ENCODE data around the gene CSH2.
A peak's percentile ranks its signal among the peaks of the same experiment; 100 is the strongest.
"Not testable (repeated sequence)": the region's sequence is repeated elsewhere in the genome, so short reads cannot be mapped to it uniquely, and the experiment has no call there.

CSH2 gene

GRCh38 chr17:63880706-63881105 is 7.2 kb upstream of the CSH2 start:
- no peak overlapping the region for H3K9ac ChIP-seq (ENCODE audit: low read depth, low read length)
- no peaks in the 10 kb centered on the region for H3K27me3 ChIP-seq (ENCODE audit: insufficient read depth, low read length, poor library complexity)
- TF ChIP-seq EZH2 (IDR thresholded peaks at IDR 0.05; ENCODE audit: borderline replicate concordance, low read depth, low read length, severe bottlenecking) (no peak), CTCF (IDR thresholded peaks at IDR 0.05; ENCODE audit: borderline replicate concordance, extremely low read depth, low read length, poor library complexity, severe bottlenecking) (no peak)
- no peaks in the 10 kb centered on the region for H4K20me1 ChIP-seq (ENCODE audit: insufficient read depth, low read length)
- no peak overlapping the region for H3K27ac ChIP-seq (ENCODE audit: low read length)
- DNase-seq (no peak), ATAC-seq (ENCODE audit: insufficient read depth, low read depth) (no peak)
- no peaks in the 10 kb centered on the region for H3K9me3 ChIP-seq (ENCODE audit: insufficient read depth, low read length, severe bottlenecking)
- no peak overlapping the region for H3K4me2 ChIP-seq (ENCODE audit: insufficient read depth, low read length)
- H2AFZ ChIP-seq (ENCODE audit: low read depth, low read length): no peak overlapping the region
- H3K79me2 ChIP-seq (ENCODE audit: insufficient read depth, low read length): no peaks in the 10 kb centered on the region
- no peaks in the 10 kb centered on the region for H3K36me3 ChIP-seq (ENCODE audit: insufficient read depth, low read length)
- no peaks in the 10 kb centered on the region for H3K4me1 ChIP-seq (ENCODE audit: insufficient read depth, low read length)
- H3K4me3 ChIP-seq (ENCODE audit: low read depth in 1 of 2, low read length in 2 of 2): no peak overlapping the region

- not testable (repeated sequence) for H3K27ac ChIP-seq (ENCODE audit: low read length); H3K36me3 ChIP-seq (ENCODE audit: insufficient read depth, low read length)
Observed at GRCh38 chr17:63878413-63878812, 4.9 kb upstream of the CSH2 start.

GRCh38 chr17:63874693-63875092 is 1.2 kb upstream of the CSH2 start:
- not testable (repeated sequence) for H3K27ac ChIP-seq (ENCODE audit: low read length); H3K79me2 ChIP-seq (ENCODE audit: insufficient read depth, low read length); H3K4me1 ChIP-seq (ENCODE audit: insufficient read depth, low read length); H2AFZ ChIP-seq (ENCODE audit: low read depth, low read length); DNase-seq; ATAC-seq (ENCODE audit: insufficient read depth, low read depth); H4K20me1 ChIP-seq (ENCODE audit: insufficient read depth, low read length); H3K4me3 ChIP-seq (ENCODE audit: low read depth in 1 of 2, low read length in 2 of 2); H3K4me2 ChIP-seq (ENCODE audit: insufficient read depth, low read length); H3K27me3 ChIP-seq (ENCODE audit: insufficient read depth, low read length, poor library complexity); H3K36me3 ChIP-seq (ENCODE audit: insufficient read depth, low read length); H3K9me3 ChIP-seq (ENCODE audit: insufficient read depth, low read length, severe bottlenecking); H3K9ac ChIP-seq (ENCODE audit: low read depth, low read length)

More at GRCh38 chr17:63878413-63878812, 4.9 kb upstream of the CSH2 start:
- DNase-seq; H3K27me3 ChIP-seq (ENCODE audit: insufficient read depth, low read length, poor library complexity); H3K9me3 ChIP-seq (ENCODE audit: insufficient read depth, low read length, severe bottlenecking); H3K79me2 ChIP-seq (ENCODE audit: insufficient read depth, low read length); ATAC-seq (ENCODE audit: insufficient read depth, low read depth); H3K4me1 ChIP-seq (ENCODE audit: insufficient read depth, low read length); H3K4me3 ChIP-seq (ENCODE audit: low read depth in 1 of 2, low read length in 2 of 2); H3K9ac ChIP-seq (ENCODE audit: low read depth, low read length); H3K4me2 ChIP-seq (ENCODE audit: insufficient read depth, low read length); H2AFZ ChIP-seq (ENCODE audit: low read depth, low read length); H4K20me1 ChIP-seq (ENCODE audit: insufficient read depth, low read length): not testable (repeated sequence)

GRCh38 chr17:63874061-63874626 is 667 bp upstream of the CSH2 start:
- H3K4me3 ChIP-seq (ENCODE audit: low read depth in 1 of 2, low read length in 2 of 2); H2AFZ ChIP-seq (ENCODE audit: low read depth, low read length); H3K9ac ChIP-seq (ENCODE audit: low read depth, low read length); H3K4me2 ChIP-seq (ENCODE audit: insufficient read depth, low read length); DNase-seq; H3K4me1 ChIP-seq (ENCODE audit: insufficient read depth, low read length); H3K27ac ChIP-seq (ENCODE audit: low read length); H3K27me3 ChIP-seq (ENCODE audit: insufficient read depth, low read length, poor library complexity); H4K20me1 ChIP-seq (ENCODE audit: insufficient read depth, low read length); H3K36me3 ChIP-seq (ENCODE audit: insufficient read depth, low read length); H3K79me2 ChIP-seq (ENCODE audit: insufficient read depth, low read length); H3K9me3 ChIP-seq (ENCODE audit: insufficient read depth, low read length, severe bottlenecking): not testable (repeated sequence)
- peak; percentile 45; the same call in 1 of the 3 replicates for ATAC-seq (ENCODE audit: insufficient read depth, low read depth)

GRCh38 chr17:63871646-63872365 is 1.7 kb downstream of the CSH2 start:
- H3K4me3 ChIP-seq (ENCODE audit: low read depth in 1 of 2, low read length in 2 of 2); H3K9ac ChIP-seq (ENCODE audit: low read depth, low read length); H4K20me1 ChIP-seq (ENCODE audit: insufficient read depth, low read length); H2AFZ ChIP-seq (ENCODE audit: low read depth, low read length); DNase-seq; ATAC-seq (ENCODE audit: insufficient read depth, low read depth); H3K36me3 ChIP-seq (ENCODE audit: insufficient read depth, low read length); H3K4me1 ChIP-seq (ENCODE audit: insufficient read depth, low read length); H3K27me3 ChIP-seq (ENCODE audit: insufficient read depth, low read length, poor library complexity); H3K4me2 ChIP-seq (ENCODE audit: insufficient read depth, low read length); H3K9me3 ChIP-seq (ENCODE audit: insufficient read depth, low read length, severe bottlenecking); H3K79me2 ChIP-seq (ENCODE audit: insufficient read depth, low read length); H3K27ac ChIP-seq (ENCODE audit: low read length): not testable (repeated sequence)

GRCh38 chr17:63870292-63870665 is 3.2 kb downstream of the CSH2 start:
- H3K4me2 ChIP-seq (ENCODE audit: insufficient read depth, low read length); H4K20me1 ChIP-seq (ENCODE audit: insufficient read depth, low read length); H3K79me2 ChIP-seq (ENCODE audit: insufficient read depth, low read length); H3K4me3 ChIP-seq (ENCODE audit: low read depth in 1 of 2, low read length in 2 of 2); H3K4me1 ChIP-seq (ENCODE audit: insufficient read depth, low read length); ATAC-seq (ENCODE audit: insufficient read depth, low read depth); H2AFZ ChIP-seq (ENCODE audit: low read depth, low read length); H3K27me3 ChIP-seq (ENCODE audit: insufficient read depth, low read length, poor library complexity); DNase-seq; H3K9me3 ChIP-seq (ENCODE audit: insufficient read depth, low read length, severe bottlenecking); H3K27ac ChIP-seq (ENCODE audit: low read length); H3K36me3 ChIP-seq (ENCODE audit: insufficient read depth, low read length); H3K9ac ChIP-seq (ENCODE audit: low read depth, low read length): not testable (repeated sequence)

- not testable (repeated sequence) for H3K4me2 ChIP-seq (ENCODE audit: insufficient read depth, low read length); ATAC-seq (ENCODE audit: insufficient read depth, low read depth); H3K27ac ChIP-seq (ENCODE audit: low read length); H3K4me1 ChIP-seq (ENCODE audit: insufficient read depth, low read length); H3K4me3 ChIP-seq (ENCODE audit: low read depth in 1 of 2, low read length in 2 of 2); H4K20me1 ChIP-seq (ENCODE audit: insufficient read depth, low read length); H3K9me3 ChIP-seq (ENCODE audit: insufficient read depth, low read length, severe bottlenecking); H3K27me3 ChIP-seq (ENCODE audit: insufficient read depth, low read length, poor library complexity); H2AFZ ChIP-seq (ENCODE audit: low read depth, low read length); H3K36me3 ChIP-seq (ENCODE audit: insufficient read depth, low read length); H3K9ac ChIP-seq (ENCODE audit: low read depth, low read length); DNase-seq; H3K79me2 ChIP-seq (ENCODE audit: insufficient read depth, low read length)
Observed at GRCh38 chr17:63869491-63870291, 3.8 kb downstream of the CSH2 start.

Data from DND-41 (cell line).